Stimulated activated CD4-positive, alpha-beta T cell treated with anti-CD3 and anti-CD28 coated beads, Interleukin-2, amount 100 ng/mL, for 4 hours (primary cell): Measurements from ENCODE around the gene ZBTB14.

Experiments
- DNase-seq: peaks from one replicate; pipeline ENCODE4 v3.0.0-alpha.2; 2020; ENCODE audit warnings: low read depth

The ZBTB14 gene

GRCh38 chr18:5294113-5294456 lies 1.4 kb downstream of the ZBTB14 start:
- no peak for DNase-seq

- DNase-seq = no peak
Observed at GRCh38 chr18:5288517-5288935, 7.0 kb downstream of the ZBTB14 start.

DNA sequence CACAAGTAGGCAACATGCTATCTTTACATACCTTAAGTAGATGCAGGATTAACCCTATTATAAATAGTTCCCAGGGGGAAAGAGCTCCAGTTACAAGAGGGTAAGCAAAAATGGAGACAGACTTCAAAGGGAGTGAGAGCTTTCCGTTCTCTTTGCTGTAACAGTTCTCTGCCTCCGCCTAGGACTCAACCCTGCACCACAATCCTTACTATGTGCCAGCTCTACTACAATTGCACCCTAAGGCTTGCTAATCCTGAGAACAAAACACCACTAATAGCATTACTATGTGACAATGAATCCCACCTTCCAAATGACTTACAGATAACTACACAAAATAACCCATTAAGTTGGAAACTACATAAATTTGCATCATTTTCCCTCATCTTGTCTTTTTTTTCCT lies 7.7 kb downstream of the ZBTB14 start:
- DNase-seq = no peak

- DNase-seq = no peak
Observed at GRCh38 chr18:5286525-5286924, 9.0 kb downstream of the ZBTB14 start.

GRCh38 chr18:5285326-5285725 lies 10.2 kb downstream of the ZBTB14 start:
- no peak for DNase-seq

GRCh38 chr18:5284808-5285207 lies 10.7 kb downstream of the ZBTB14 start:
- no peak for DNase-seq

DNA sequence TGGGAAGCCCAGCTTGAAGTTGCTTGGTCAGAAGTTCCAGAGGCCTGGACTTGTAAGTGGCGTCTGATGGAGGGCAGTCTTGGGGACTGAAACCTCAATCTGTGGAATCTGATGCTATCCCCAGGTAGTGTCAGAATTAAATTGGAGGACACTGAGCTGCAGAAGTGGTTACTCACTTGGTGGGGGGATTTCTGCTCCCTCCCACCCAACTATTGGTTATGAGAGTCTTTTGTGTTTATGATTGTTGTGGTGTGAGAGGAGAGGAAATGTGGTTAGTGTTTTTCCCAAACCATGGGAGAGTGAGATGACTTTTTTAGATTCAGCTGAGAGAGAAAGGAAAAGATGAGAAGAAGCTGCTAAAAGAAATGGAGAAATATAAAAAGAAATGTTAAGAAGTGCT lies 12.8 kb downstream of the ZBTB14 start:
- no peak for DNase-seq

GRCh38 chr18:5276947-5277346 lies 18.6 kb downstream of the ZBTB14 start:
- DNase-seq = no peak

DNA sequence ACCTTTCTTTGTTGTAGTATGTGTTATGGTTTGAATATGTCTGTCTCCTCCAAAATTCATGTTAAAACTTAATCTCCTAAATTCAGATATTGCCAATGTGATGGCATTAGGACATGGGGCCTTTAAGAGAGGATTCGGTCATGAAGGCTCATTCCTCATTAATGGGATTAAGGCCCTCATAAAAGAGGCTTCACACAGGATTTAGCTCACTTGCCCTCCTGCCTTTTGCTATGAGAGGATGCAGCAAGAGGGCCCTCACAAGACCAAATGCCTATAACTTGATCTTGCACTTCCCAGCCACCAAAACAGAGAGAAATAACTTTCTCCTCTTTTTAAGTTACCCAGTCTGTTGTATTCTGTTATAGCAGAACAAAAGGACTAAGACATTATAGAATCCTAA lies 19.7 kb downstream of the ZBTB14 start:
- DNase-seq = no peak

GRCh38 chr18:5268874-5269273 lies 26.7 kb downstream of the ZBTB14 start:
- DNase-seq = no peak

DNA sequence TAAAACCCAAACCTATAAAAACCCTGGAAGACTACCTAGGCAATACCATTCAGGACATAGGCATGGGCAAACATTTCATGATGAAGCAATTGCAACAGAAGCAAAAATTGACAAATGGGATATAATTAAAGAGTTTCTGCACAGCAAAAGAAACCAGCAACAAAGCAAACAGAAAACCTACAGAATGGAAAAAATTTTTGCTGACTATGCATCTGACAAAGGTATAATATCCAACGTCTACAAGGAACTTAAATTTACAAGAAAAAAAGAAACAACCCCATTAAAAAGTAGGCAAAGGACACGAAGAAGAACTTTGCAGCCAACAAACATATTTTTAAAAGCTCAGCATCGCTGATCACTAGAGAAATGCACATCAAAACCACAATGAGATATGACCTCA lies 28.8 kb downstream of the ZBTB14 start:
- no peak for DNase-seq

DNA sequence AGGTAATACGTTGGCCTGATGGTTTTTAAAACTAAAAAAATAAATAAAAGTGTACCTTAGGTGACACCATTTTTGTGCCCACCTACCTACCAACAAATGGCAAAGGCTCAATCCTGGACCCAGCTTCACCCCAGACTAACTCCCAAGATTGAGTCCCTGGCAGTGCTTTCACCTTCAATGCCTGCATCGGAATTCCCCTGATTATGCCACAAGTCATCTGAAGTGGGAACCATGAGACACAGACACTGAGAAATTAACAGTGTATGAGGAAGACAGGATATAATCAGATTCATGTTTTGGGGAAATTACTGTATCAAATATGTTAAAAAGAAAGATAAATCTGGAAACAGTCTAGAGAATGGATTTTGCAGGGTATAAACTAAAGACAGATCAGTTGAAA lies 41.6 kb downstream of the ZBTB14 start:
- DNase-seq = no peak

DNA sequence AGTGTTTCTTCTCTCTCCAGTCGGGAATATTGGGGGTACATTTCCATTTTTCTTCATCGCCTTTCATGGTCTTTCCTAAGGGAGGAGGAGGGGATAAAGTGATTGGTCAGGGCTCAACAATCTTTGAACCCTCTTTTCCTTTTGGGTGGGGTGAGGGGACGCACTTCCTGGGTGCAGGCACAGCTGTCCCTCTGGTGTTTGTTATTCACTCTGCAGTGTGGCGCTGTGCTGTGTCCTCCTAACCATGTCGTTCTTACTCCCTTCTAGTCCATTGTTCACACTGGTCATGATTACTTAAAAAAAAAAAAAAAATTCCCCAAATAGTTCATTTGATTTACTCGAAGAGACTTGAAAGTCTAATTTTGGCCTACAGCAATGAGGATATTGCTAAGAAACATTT lies 44.4 kb downstream of the ZBTB14 start:
- no peak for DNase-seq

GRCh38 chr18:5250603-5251002 lies 44.9 kb downstream of the ZBTB14 start:
- no peak for DNase-seq

DNA sequence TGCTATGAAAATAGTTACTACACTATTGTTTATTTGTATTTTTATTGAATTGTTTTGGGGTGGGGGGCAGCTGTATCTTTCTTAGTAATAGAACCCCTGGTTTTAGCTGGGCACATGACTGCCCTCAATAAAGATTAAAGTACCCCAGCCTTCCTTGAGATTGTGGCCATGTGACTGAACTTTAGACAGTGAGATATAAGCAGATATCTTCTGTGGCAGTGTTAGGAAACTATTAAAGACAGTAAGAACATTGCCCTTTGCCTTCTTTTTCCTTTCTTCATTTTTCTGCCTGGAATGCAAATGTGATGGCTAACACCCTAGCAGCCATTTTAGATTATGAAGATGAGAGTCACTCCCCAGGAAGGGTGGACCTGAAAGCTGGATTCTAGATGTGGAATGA lies 50.6 kb downstream of the ZBTB14 start:
- DNase-seq = no peak

DNA sequence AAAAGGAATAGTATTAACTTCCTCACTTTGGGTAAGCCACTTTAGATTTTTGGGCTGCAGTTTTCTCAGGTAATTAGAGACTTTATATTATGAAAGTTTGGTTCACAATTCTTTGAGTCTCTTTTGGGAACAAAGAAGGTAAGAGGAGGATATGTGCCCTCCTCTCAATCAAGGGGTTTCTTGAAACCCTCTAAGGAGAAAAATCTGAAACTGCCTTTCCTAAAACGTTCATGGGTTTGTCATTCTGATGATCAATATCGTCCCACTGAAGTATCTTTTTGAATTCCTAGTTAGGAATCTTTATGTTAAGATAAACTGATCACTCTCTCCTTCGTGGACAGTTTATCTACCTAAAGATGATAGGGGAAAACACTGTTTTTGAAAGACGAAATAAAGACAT lies 56.1 kb downstream of the ZBTB14 start:
- no peak for DNase-seq
